ENCODE data around the gene PCED1B. TPM values are rescaled to one million over a fixed set of nuclear protein-coding genes. Genes with fewer than 3 reads are reported as not detected.

Gene PCED1B
- total RNA-seq, 3 donors from 2014 or later = 1.6 to 6.2 (median 5.1) TPM

DNA sequence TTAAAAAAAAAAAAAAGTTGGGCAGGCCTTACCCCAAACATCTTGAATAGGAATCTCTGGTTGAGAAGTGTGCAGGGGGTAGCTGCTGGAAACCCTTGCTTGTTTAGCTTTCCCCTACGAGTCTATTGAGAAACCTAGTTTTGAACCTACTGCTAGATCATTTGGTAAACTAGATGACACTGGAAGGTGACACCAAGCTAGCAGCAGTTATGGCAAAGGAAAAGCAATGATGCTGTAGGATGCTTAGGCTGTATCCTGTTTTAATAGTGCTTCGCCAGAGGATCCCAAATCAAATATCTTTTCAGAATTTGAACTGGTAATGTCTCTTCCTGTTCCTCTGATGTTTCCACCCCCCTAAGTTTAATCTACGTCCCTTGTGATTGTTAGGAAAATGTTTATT is 5.5 kb upstream of the PCED1B start:
- no peak for DNase-seq (ENCODE audit: low spot score in 2 of 2)
- Histone ChIP-seq H3K4me1 (no peaks in the 10 kb centered on the region), H3K9me3 (no peaks in the 10 kb centered on the region), H3K36me3 (no peaks in the 10 kb centered on the region), H3K4me3 (no peak overlapping the region), H3K27ac (no peak overlapping the region), H3K27me3 (no peaks in the 10 kb centered on the region)
- no peak for TF ChIP-seq POLR2A (IDR thresholded peaks at IDR 0.05)
- TF ChIP-seq, protein P1, sequence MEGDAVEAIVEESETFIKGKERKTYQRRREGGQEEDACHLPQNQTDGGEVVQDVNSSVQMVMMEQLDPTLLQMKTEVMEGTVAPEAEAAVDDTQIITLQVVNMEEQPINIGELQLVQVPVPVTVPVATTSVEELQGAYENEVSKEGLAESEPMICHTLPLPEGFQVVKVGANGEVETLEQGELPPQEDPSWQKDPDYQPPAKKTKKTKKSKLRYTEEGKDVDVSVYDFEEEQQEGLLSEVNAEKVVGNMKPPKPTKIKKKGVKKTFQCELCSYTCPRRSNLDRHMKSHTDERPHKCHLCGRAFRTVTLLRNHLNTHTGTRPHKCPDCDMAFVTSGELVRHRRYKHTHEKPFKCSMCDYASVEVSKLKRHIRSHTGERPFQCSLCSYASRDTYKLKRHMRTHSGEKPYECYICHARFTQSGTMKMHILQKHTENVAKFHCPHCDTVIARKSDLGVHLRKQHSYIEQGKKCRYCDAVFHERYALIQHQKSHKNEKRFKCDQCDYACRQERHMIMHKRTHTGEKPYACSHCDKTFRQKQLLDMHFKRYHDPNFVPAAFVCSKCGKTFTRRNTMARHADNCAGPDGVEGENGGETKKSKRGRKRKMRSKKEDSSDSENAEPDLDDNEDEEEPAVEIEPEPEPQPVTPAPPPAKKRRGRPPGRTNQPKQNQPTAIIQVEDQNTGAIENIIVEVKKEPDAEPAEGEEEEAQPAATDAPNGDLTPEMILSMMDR (IDR thresholded peaks at IDR 0.05) = no peak
- TF ChIP-seq POLR2AphosphoS5 (IDR thresholded peaks at IDR 0.05) = no peak
- intact Hi-C loops (cut with DNase I; ENCODE audit: low total_unique reads) = loop anchor here (5.0 kb wide), 1 partner anchor 1022 kb away; no protein-coding TSS in a partner anchor

DNA sequence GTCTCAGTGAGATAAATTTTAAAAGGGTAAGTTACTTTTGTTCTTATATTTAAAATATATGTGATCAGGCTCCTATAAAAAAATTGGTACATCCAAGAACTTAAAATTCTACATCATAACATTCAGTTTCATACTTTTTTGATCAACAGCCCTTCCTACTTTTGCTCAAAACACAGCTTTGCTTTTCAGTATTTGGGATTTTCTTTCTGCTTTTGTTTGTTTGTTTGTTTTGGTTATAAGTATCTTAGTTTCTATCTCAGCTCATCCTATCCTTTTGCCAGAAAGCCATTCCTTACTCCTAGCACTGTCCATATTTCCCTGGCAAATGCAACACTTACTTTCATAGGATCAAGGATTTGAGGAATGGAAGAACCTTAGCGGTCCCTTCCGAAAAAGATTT is 4.7 kb upstream of the PCED1B start:
- Histone ChIP-seq H3K9me3 (no peaks in the 10 kb centered on the region), H3K36me3 (no peaks in the 10 kb centered on the region), H3K4me1 (no peaks in the 10 kb centered on the region), H3K27me3 (no peaks in the 10 kb centered on the region), H3K27ac (peak overlapping the region; percentile 26 to 94), H3K4me3 (no peak overlapping the region)
- TF ChIP-seq, protein P1 (IDR thresholded peaks at IDR 0.05) = no peak
- TF ChIP-seq POLR2A (IDR thresholded peaks at IDR 0.05) (no peak), POLR2AphosphoS5 (IDR thresholded peaks at IDR 0.05) (no peak)
- DNase-seq (ENCODE audit: low spot score in 2 of 2) = no peak
- intact Hi-C loops (cut with DNase I; ENCODE audit: low total_unique reads) = loop anchor here (5.0 kb wide), 1 partner anchor 1022 kb away; no protein-coding TSS in a partner anchor

DNA sequence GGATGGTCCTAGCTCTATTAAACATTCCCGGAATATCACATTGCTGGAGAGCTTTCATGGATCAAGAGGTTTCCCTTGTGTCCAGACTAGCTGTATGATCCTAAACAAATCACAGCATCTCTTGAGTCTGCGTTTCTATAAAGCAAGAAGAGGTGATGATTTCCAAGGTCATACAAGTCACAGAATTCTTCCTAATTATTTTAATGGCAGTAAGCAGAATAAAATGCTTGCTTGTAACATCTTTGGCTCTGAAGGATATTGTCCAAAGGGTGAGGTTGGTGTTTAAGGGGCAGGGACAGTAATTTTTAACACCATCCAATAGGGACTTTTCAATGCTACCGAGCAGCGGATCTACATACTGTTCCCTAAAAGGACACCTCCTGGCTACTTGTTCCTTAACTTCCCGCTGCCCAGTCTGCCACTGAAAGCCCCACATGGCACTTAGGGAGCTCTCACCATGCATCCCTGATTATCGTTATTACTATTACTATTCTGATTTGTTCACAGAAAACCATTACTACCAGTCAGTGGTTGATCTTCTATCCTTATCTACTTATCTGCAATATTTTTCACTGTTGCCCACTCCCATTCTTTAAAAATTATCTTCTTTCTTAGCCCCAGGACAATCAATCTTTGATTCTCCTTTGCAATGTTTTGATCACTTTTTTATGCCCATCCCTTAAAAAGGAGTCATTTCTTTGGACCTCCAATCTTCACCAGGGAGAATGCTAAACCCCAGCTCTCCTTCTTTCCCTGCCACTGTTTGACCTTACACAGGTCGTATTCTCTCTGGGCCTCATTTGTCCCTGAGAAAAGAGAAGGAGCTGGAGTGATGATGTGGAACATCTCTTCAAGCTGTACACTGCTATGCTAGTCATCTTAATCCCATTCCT is 4.0 kb upstream of the PCED1B start:
- TF ChIP-seq, protein P1 (IDR thresholded peaks at IDR 0.05) = no peak
- TF ChIP-seq POLR2AphosphoS5 (IDR thresholded peaks at IDR 0.05) = no peak
- Histone ChIP-seq H3K27me3 (no peaks in the 10 kb centered on the region), H3K4me1 (no peaks in the 10 kb centered on the region), H3K9me3 (no peaks in the 10 kb centered on the region), H3K27ac (peak overlapping the region; percentile 94), H3K36me3 (no peaks in the 10 kb centered on the region), H3K4me3 (peak overlapping the region in 2 of 3 donors; percentile 19 to 74)
- no peak for DNase-seq (ENCODE audit: low spot score in 2 of 2)
- intact Hi-C loops (cut with DNase I; ENCODE audit: low total_unique reads) = no loop called here

DNA sequence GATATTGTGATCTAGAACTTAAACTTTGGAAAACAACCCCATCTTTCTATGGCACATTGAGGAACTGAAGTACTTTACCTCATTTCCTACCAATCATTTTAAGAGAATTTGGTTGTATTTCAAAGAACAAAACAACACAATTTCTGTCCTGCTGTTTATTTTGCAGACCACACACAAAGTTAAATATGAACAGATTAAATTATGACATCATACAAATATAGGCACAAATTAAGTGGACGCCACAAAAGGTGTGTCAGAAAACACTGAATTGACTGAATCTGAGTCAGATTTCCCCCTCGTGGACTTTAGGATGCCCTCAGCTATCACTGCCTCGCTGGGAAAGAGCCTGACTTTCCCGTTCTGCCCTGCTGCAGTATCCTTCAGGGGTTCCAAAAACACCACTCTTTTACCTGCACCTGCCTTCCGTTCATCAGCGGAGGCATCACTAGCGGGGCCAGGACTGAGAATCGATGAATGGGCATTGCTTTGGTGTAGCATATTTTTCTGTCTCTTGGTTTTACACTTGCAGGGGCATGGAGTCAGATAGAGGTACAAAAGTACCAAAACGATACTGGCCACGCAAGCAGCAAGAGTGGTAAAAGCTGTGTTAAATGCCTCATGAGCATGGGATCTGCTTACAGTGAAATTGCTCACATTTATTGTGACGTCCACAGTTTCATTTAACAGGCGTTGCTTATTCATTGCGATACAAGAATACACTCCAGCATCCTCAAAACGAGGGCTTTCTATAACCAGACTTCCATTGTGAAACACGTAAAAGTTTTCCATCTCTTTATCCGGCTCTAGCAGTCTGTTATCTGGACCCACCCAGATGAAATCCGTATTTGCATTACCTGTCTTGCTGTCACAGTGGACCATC is 2.0 kb upstream of the PCED1B start:
- peak overlapping the region; percentile 94 for H3K27ac ChIP-seq
- H3K4me3 ChIP-seq = peak overlapping the region; percentile 74 to 84 (median 77)
- H3K27me3 ChIP-seq = no peaks in the 10 kb centered on the region
- H3K4me1 ChIP-seq = no peaks in the 10 kb centered on the region
- H3K9me3 ChIP-seq = no peaks in the 10 kb centered on the region
- no peaks in the 10 kb centered on the region for H3K36me3 ChIP-seq
- DNase-seq (ENCODE audit: low spot score in 2 of 2) = no peak
- intact Hi-C loops (cut with DNase I; ENCODE audit: low total_unique reads) = no loop called here
- TF ChIP-seq POLR2A (IDR thresholded peaks at IDR 0.05) = no peak
- no peak for TF ChIP-seq POLR2AphosphoS5 (IDR thresholded peaks at IDR 0.05)
- TF ChIP-seq, protein P1 (IDR thresholded peaks at IDR 0.05) = no peak
